HG03066 (cell line): ENCODE results near the gene HECW1.
"Not testable (repeated sequence)": the region's sequence is repeated elsewhere in the genome, so short reads cannot be mapped to it uniquely, and the experiment has no call there.

Source experiments
- ATAC-seq: cut with Tn5 transposase; IDR thresholded peaks from one replicate; pipeline ENCODE4 v1.9.1; 2021; ENCODE audit warnings: low read depth; ENCODE audit not compliant: unreplicated experiment

HECW1 gene

DNA sequence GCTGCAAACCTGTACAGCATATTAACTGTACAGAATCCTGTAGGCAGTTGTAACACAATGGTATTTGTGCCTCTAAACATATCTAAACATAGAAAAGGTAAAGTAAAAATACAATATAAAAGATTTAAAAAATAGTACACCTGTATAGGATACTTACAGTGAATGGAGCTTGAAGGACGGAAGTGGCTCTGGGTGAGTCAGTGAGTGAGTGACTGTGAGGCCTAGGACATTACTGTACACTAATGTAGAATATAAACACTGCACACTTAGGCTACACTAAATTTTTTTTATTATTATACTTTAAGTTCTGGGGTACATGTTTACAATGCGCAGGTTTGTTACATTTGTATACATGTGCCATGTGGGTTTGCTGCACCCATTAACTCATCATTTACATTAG lies 373.1 kb downstream of the HECW1 start:
- no peak for ATAC-seq

DNA sequence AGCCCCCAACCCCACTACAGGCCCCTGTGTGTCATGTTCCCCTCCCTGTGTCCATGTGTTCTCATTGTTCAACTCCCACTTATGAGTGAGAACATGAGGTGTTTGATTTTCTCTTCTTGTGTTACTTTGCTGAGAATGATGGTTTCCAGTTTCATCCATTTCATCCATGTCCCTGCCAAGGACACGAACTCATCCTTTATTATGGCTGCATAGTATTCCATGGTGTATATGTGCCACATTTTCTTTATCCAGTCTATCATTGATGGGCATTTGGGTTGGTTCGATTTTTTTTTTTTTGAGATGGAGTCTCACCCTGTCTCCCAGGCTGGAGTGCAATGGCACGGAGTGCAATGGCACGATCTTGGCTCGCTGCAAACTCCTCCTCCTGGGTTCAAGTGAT lies 373.6 kb downstream of the HECW1 start:
- ATAC-seq, result not testable (repeated sequence)

DNA sequence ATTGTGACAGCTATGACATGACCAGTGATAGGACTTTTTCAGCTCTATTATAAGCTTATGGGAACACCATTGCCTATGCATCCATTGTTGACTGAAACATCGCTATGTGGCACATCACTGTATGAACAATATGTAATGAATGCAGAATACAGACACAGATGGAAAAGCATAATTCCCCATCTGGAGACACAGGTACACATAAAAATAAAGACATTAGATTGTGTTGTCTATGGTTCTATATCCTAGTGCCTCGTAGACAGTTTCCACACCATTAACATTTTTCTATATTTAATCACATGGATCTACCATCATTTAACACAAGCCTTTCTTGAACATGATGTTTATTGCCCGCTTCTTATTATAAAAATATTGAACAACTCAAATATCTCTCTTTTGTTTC lies 374.2 kb downstream of the HECW1 start:
- no peak for ATAC-seq

DNA sequence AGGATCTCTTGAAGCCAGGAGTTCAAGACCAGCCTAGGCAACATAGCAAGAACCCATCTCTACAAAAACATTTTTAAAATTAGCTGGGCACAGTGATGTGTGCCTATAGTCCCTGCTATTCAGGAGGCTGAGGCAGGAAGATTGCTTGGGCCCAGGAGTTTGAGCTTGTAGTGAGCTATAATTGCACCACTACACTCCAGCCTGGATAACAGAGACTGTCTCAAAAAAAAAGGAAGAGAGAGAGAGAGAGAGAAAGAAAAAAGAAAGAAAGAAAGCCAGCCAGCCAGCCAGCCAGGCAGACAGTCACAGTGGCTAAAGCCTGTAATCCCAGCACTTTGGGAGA lies 375.3 kb downstream of the HECW1 start:
- ATAC-seq, result no peak

DNA sequence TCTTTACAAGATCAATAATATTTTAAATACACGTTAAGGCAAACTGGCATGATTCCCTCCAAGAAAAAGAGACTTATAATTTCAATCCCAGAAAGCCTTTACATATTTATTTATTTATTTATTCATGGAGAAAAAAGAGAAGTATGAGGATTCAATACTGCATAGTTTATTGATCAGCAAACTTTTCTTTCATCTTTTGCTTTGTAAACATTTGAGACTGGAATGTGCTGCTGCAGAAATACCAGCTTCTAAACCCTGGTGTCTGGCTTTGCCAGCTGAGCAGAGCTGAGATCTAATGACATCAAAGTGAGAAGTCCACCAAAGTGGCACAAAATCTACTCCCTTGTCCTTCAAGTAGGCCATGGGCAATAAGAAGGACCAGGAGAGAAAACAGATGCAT lies 376.8 kb downstream of the HECW1 start:
- ATAC-seq, result no peak

DNA sequence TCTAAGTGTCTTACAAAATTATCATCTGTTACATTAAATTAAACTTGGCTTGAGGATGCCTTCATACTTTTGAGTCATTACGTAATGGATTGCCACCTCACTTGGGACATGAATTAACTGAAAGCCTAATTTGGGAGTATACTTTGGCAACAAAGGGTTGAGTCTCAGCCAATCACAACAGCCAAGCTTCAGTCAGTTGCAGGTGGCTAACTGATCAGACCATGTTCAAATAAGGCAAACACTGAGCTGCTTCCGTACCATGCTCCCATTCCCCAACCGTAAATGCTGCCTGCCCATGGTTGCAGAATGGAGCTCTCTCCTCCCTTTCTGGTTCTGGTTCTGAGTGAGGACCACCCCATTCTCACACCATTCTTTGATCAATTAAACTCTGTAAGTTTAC lies 377.6 kb downstream of the HECW1 start:
- no peak for ATAC-seq

DNA sequence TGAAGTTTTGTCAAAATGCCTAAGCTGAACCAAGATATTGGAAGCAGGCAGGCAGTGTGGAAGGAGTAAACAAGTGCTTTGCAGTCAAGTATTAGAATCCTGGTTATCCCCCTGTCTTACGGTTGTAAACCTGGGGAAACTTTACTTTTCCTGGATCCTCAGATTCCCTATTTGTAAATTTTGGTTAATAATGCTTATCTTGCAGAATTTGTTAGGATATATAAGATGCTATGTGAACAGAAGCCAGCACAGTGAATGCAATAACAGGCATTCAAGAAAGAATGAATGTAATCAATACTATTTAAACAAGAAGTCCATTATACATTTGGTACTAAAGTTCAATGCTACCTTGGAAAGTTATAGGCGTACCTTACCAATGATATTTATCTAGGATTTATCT lies 378.7 kb downstream of the HECW1 start:
- no peak for ATAC-seq

DNA sequence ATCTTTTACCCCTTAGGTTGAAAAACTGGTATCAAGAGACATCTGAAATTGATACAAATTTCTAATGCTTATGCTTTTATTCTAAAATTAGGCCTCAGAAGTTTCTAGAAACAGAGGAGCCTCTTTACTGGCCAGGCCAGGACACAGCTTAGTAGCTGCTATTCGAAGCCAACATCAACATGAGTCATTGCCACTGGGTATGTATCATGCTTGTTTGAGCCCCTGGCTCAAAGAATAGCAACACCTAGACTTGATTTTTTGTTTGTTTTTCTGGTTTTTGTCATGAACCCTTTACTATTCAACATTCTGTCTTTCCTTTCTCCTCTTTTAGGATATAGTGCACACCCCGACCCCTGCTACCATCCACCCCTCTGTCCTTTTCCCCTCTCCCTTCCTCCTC lies 379.5 kb downstream of the HECW1 start:
- ATAC-seq, result no peak

DNA sequence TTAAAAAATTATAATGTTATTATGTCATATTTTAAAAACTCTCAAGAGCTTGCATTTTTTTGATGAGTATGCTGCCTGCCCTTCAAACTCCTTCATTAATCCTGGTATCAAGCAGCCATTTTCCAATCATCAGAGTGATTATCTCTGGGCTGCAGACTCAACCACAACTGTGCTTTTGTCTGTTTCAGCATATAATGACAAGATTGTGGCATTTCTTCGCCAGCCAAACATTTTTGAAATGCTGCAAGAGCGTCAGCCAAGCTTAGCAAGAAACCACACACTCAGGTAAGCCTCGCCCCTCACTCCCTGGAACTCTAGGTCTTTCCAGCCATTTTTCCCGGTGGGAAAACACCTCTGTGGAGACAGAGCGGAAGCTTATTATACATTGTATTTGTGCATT lies 380.4 kb downstream of the HECW1 start:
- ATAC-seq, result no peak

DNA sequence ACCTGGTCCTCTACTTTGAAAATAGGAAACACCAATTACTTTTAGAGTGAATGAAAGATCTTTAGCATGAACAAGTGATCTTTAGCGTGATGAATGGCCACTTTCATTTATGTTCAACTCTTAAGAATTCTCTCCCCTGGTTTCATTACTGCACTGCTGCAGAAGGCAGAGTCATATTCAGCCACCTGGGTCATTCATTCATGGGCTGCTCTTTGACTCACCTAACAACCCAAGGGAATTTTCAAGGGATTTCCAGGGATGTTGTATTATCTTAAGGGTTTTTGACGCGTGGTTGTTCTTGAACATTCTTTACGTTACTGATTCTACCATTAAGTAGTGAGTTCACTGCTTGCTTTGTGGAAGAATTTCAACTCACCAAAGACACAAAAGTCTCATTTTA lies 383.1 kb downstream of the HECW1 start:
- no peak for ATAC-seq

DNA sequence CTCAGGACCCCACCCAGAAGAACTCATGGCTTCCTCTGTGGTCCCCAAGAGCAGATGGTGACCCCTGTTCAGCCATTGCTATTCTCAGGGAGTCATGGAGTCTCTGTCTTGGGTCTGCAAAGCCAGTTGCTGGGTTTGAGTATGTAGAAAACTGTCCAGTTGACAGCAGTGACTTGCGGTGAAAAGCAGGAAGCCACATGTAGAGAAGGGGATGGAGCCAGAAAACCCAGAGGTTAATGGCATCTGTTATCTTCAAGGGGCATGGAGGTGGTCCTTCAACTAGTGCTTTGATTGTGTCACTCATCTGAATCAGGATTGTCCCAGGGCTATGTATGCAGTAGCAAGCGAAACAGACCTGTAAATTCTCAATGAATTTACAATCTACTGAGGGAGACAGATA lies 384.1 kb downstream of the HECW1 start:
- no peak for ATAC-seq

DNA sequence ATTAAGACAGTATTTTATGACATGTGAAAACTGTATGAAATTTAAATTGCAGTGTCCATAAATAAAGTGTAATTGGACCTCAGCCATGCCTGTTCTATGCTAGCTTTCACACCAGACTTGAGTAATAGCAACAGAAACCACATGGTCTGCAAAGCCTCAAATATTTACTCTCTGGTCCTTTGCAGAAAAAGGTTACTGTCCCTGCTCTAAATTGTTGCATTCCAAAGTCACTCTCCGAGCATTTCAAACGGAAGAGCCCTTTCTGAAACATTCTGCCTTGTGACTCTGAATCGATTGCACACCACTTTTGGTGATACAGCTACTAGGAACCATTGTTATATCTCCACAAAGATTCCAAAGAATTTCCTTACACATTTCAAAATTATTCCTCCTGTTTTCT lies 389.4 kb downstream of the HECW1 start:
- no peak for ATAC-seq

DNA sequence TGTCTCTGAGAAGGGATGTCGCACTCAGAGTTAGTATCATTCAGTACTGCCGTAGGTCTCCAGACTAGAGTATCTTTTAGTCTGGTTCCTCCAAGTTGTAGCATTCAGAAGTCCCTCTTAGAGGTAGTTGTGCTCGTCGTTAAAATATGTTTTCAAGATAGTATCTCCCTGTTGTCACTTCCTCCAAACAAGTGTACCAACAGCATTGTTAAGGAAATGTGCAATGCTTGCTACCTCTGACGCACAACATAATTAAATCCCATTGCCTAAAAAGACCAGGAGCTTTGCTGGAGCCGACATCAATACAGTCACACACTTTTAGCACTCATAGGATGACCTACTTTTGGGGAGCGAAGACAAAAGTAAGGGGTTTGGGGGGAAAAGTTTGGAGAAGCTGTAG lies 390.5 kb downstream of the HECW1 start:
- no peak for ATAC-seq

DNA sequence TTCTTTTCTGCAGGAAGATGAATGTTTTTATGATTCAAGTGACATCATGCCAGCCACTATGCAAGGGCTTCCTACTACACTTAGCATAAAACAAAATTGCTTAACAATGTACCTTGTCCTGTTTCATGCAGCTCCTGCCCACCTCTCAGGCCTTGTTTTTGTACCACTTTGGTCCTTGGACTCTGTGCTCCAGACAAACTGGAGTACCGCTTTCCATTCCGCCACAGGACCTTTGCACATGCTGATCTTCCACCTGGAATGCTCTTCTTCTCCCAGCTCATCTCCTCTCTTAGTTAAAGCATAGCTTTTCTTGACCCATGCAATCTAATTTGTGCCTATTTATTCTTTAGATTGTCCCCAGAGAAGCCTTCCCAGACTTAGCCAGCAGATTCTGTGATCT lies 393.0 kb downstream of the HECW1 start:
- no peak for ATAC-seq

DNA sequence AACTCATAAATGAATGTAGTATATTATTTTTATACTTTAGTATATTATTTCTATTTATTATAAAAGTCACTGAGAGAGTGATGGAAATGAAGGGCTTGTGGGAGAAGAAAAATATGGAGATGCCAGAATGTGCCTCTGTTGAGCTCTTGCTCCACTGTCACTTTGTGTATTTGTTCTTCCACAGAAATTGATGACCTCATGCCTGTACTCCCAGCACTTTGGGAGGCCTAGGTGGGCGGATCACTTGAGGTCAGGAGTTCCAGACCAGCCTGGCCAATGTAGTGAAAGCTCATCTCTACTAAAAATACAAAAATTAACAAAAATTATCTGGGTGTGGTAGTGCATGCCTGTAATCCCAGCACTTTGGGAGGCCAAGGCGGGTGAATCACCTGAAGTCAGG lies 394.0 kb downstream of the HECW1 start:
- no peak for ATAC-seq

DNA sequence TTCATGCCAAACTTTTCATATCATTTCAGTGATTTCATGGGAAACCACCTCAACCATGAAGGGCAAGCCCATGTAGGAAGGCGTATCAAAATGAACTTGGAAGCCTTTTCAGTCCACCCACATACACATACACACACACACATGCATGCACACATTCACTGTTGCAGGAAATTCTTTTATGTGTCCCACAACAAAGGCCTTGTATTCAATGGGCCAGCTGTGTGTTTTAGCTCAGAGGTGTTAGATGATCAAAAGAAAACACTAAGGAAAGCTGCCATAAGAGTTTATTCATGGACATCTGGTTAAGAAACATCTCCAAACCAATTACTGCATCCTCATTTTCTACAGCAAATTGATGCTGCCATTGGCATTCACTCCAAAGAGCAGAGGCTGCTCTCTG lies 396.0 kb downstream of the HECW1 start:
- ATAC-seq, result no peak

DNA sequence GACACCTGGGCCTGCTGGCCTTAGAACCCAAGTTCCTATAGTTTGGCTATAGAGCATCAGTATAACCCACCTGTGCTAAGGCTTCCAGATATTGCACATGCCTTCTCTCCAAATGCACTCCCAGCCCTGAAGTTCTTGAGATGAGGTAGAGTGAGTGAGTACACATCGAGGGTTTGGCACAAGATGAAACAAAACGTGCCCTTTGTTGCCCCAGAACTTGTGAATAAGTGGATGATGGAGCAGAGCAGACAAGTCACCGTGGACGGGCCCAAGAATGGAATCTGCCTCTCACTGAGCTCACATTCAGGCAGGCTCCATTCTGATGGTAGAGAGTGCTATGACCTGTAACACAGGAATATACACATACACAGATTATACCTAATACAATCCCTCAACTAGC lies 397.5 kb downstream of the HECW1 start:
- ATAC-seq, result no peak

DNA sequence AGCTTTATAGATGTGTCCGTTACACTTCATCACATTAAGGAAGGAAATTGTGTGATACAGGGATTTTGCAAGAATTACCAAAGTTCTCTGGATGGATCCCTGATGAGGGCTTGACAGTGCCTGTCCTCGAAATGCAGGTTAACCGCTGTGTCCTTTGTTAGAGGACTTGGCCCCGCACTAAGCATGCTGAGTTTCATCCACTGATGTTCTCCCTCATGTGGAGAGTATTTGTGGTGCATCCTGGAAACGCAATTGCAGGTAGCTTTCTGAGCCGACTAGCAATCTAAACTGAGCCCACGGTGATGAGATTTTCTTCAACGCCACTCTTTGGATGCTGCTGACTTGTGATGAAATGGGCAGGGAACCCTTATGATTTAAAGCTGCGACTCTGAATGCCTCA lies 398.6 kb downstream of the HECW1 start:
- no peak for ATAC-seq

DNA sequence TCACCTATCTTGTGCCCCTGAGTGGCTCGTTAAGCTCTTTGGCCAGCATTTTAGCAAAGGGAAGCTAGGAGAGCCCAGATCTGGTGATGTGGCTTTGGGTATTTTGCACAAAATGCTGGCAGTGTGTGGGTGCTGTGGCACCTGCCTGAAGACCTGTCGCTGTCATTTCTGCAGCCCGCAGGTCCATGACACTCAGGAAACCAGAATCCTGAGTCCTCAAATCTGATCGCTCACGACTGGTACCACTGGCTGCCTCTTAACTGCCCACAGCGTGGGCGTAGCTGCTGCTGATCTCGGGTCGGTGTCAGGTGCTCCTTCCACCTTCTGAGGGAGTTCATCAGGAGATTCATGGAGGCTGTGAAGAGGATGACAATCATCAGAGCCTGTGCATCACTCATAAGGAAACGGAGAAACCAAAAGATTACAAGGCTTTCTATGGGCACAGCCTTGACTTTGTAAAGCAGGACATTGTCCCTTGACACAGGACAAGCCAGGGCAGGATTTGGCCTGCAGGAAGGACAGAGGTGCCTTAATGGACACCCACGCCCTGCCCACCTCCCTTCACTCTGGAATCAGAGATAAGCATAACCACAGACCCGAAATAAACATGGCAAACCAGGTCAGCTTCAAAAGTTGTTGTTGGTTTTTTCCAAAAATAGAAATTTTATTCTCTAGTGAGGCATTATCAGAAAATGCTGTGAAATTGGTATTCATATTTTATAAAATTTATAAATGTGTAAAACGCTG lies 399.5 kb downstream of the HECW1 start:
- ATAC-seq, result no peak

DNA sequence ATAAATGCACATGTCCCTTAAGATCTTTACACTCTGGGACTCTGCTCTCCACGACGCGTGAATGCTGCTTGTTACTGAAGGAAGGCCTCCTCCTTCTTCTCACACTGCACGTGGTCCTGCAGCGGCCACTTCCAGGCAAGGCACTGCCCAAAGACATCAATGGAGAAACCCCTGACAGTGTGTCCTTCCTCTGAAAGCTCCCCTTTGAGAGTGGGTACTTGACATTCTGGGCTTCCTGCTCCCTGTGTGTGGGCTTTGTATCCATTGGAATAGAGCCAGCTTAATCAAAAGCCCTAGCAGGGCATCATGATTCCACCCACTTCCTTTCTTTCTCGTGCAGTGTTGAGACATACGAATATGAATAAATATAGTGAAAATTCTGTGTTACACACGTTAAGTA lies 400.8 kb downstream of the HECW1 start:
- ATAC-seq, result no peak

DNA sequence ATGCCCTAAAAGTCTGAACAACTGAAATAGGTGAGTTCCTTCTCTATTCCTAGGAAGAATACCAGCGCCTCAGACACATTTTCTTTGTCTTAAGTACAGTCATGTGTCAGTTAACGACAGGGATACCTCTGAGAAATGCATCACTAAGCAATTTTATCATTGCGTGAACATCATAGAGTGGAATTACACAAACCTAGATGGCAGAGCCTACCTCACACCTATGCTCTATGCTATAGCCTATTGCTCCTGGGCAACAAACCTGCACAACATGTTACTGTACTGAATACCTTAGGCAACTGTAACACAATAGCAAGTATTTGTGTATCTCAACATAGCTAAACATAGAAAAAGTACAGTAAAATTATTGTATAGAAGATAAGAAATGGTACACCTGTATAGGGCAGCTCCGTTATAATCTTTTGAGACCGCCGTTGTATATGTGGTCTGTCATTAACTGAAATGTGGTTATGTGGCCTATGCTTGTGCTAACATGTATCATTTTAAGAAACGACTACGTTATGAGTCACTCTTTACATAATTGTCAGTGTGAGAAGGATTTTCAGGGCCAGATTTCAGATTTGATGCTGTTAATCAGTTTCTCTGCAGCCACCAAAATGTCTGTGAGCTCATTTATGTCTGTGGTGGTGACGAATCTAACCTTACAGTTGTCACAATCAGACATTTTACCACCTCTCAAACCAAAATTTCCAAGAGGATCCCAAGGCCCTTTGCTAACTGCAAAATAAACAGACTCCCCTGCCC lies 404.3 kb downstream of the HECW1 start:
- ATAC-seq, result no peak

DNA sequence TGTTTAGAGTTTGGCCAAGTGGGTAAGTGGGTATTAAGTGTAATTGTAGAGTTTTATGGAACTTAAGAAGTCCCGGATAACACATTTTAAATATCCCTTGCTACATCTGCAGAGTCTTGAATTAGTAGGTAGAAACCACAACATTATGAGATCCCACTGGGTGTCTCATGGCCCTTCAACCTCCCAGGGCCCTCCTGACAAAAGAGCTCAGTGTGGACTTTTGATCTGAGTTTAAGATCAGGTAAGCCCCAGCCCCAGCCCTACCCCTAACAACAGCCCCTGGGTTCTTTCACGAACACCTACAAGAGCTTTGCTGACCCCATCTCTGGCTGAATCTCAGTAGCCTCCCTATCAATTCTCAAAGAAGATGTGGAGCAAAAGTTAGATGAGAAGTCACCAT lies 405.0 kb downstream of the HECW1 start:
- no peak for ATAC-seq
